HG03135 (cell line): ENCODE data around the gene AATF.

Experiments
- ATAC-seq: cut with Tn5 transposase; IDR thresholded peaks from one replicate; pipeline ENCODE4 v1.9.1; 2021; ENCODE audit warnings: mild to moderate bottlenecking, moderate library complexity; ENCODE audit not compliant: unreplicated experiment

Gene AATF

GRCh38 chr17:36977568-36977967, 28.8 kb downstream of the AATF start:
- no peak for ATAC-seq

GRCh38 chr17:36978810-36979564, 30.2 kb downstream of the AATF start:
- no peak for ATAC-seq

DNA sequence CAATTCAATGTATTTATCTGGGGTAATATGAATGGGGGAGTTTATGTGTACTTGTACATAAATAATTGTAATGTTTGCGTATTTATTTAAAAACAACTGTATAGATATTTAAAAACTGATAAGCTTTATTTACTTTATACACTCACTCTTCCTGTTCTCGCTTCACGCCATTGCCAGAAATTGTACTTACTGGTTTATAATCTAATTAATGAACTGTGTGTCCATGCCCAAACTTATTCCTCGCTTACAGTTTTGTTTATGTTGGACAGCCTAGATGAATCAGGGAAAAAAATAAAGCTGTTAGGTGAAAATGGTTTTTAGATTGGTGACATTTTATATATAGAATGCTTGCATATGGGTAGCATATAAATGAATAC, 30.8 kb downstream of the AATF start:
- ATAC-seq = no peak

- no peak for ATAC-seq
These were observed 31.6 kb downstream of the AATF start for GRCh38 chr17:36980280-36980761.

DNA sequence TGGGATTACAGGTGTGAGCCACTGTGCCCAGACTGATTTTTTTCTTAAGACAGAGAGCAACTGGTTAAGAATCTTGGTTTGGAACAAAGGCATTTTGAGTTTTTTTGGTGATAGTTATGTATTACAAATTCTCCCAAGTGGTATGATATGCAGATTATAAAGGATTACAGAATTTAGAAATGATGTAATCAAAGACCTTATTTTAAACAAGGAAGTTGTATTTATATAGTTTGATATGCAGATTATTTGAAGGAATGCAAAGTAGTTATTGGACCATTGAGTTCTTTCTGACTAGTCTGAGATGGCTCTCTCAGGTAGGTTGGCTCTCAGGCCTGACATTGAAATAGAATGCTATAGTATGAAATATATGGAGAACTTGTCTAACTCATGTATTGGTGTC, 34.9 kb downstream of the AATF start:
- ATAC-seq = no peak

DNA sequence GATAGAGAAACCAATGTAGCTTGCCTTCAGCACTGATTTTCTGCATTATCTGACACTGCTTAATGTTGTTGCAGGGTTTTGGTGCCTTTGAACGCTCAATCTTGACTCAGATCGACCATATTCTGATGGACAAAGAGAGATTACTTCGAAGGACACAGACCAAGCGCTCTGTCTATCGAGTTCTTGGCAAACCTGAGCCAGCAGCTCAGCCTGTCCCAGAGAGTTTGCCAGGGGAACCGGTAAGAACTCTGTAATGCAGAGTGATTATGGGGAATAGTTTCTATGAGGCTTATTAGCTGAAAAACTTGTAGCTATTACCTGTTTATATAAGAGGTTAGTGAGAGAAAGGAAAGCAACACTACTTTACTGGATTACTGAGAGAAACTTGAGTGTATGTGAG, 40.4 kb downstream of the AATF start:
- no peak for ATAC-seq

- ATAC-seq = no peak
These were observed 43.9 kb downstream of the AATF start for GRCh38 chr17:36992701-36993100.

DNA sequence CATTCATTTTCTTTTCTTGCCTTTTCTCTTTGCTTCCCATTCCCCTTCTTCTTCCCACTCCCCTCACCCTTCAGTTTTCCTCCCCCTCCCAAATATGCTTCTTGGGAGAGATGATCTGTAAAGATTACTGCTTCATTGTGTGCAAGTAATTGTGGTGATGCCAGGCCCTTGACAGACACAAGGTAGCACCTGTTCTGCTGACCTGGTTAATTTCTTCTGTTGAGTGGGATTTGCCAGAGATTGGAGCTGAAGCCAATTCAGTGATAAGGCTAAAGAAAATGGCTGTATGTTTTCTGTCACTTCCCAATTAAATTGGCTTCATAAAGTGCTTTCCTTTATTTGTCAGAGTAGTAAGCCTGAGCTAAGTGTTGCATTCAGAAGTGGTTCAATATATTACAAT, 44.5 kb downstream of the AATF start:
- no peak for ATAC-seq

GRCh38 chr17:36994438-36994837, 45.7 kb downstream of the AATF start:
- ATAC-seq = no peak

GRCh38 chr17:36999471-36999870, 50.7 kb downstream of the AATF start:
- no peak for ATAC-seq

DNA sequence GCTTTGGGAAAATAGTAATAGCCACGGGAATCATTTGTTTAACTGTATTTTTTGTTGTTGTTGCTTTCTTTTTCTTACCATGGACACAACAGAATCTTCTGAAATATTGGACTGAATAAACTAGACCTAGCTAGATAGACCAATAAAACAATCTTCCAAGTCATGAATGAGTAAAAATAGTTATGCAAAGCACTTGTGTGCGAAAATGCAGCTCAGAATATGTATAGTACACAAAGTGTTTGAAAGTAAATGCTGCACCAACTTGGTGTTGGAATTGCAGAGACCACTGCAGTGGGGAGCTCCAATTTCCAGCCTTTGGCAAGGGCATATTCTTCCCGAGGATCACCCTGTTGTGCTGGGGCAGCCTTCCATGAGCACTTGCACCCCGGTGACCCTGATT, 68.0 kb downstream of the AATF start:
- ATAC-seq = no peak

- ATAC-seq = no peak
These were observed 68.7 kb downstream of the AATF start for GRCh38 chr17:37017404-37017803.

DNA sequence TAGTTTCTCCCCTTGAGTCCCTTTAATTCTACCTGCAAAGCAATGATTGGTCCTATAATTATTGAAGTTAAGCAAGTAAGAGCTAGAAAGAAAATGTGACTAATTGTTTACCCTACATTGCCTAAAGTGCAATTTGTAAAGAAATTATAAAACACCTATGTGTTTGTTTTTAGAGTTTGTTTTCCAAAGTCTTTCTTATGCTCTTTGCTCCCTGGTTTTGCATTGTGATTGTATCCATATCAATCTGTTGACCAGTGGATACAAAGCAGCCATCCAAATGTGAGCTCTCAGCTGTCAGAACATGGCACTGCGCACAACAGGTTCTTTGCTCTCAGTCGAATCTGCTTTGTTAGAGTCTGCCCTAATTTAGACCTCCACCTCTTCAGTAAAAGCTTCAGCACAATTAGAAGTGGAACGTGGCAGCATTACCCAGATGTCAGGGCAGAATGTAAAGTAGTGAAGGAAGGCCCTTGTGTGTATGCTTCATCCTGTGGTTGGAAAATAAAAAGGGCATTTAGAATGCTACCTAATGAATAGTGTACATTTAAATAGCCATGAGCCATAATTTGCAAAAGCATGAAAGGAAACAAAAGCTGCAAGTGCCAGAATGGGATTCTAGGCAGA, 70.5 kb downstream of the AATF start:
- ATAC-seq = no peak

GRCh38 chr17:37019741-37020129, 71.0 kb downstream of the AATF start:
- no peak for ATAC-seq

DNA sequence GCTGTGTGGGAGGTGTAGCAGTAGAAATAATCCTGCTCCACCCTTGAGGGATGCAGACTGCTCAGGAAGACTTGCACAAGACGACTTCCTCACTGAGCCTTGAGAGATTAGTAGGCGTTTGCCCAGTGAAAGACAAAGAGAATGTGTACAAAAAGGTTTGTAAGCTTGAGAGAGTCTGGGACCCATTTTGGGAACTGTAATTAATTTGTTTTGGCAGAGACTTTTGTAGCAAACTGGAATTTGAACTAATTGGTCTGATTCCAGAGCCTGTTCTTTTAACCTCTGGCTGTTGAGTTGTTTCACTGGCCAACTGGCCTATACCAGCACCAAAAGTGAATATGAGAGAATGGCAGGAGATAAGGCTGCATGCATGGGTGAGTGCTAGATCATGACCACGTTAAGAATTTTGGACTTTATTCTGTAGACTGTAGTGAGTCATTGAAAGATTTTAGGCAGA, 75.5 kb downstream of the AATF start:
- no peak for ATAC-seq

- no peak for ATAC-seq
These were observed 76.5 kb downstream of the AATF start for GRCh38 chr17:37025238-37025637.

- ATAC-seq = no peak
These were observed 77.2 kb downstream of the AATF start for GRCh38 chr17:37025847-37026530.

GRCh38 chr17:37026531-37026869, 77.7 kb downstream of the AATF start:
- no peak for ATAC-seq

DNA sequence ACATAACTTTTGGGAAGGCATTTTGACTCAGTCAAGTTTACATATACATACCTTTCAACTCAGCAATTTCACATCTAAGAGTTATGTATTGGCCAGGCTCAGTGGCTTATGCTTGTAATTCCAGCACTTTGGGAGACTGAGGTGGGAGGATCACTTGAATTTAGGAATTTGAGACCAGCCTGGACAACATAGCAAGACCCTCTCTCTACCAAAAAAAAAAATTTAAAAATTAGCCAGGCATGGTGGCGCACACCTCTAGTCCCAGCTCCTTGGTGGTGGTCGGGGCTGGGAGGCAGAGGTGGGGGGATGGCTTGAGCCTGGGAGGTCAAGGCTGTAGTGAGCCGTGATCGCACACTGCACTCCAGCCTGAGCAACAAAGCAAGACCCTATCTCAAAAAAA, 79.3 kb downstream of the AATF start:
- ATAC-seq = no peak

DNA sequence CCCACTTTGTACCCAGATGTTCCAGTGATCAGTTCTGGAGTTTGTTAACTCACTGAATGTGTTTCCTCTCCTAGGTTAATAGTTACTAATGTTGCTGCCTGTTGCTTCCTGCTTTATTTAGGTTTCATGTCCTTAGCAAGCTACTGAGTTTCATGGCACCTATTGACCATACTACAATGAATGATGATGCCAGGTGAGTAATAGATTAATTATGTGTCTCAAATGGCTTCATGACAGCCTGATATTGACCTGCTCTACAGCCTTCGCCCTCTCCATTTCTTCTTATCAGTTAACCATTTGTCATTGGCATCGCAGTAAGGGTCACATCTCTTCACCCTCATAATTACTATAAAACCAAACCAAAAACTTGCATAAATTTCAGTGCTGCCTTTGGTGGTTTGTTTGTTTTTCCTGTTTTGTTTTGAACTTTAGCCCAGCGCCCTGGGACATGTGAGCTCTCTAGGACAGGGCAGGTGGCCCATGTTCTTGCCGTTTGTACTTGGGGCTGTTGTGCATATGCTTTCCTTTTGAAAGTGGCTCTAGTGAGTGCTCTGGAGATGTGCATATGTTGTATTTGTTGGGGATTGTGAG, 82.8 kb downstream of the AATF start:
- ATAC-seq = no peak

GRCh38 chr17:37037590-37038155, 88.9 kb downstream of the AATF start:
- ATAC-seq = no peak
